Peyer's patch (tissue), 4 donors: ENCODE data around the gene PIR. TPM values are rescaled to one million over a fixed set of nuclear protein-coding genes. Genes with fewer than 3 reads are reported as not detected.

Experiments used
- DNase-seq, 3 donors: peaks; one replicate each; pipeline ENCODE4 v3.0.0-alpha.2; 2017 to 2019
- H3K27ac ChIP-seq, 4 donors: fragments of 200-600 bp; sonication (generic); one replicate each; pipeline ENCODE4 v1.5.1; 2016 to 2019
- H3K27me3 ChIP-seq, 2 donors: fragments of 200-600 bp; sonication (generic); one replicate each; pipeline ENCODE4 v1.5.1; 2019
- H3K36me3 ChIP-seq, 3 donors: fragments of 200-600 bp; sonication (generic); one replicate each; pipeline ENCODE4 v1.5.1; 2016 to 2019
- H3K4me1 ChIP-seq, 4 donors: fragments of 200-600 bp; sonication (generic); one replicate each; pipeline ENCODE4 v1.5.1; 2016 to 2019
- H3K4me3 ChIP-seq, 4 donors: fragments of 200-600 bp; sonication (generic); 1 replicate in 3 of 4; 2 replicates in 1 of 4; pipeline ENCODE4 v1.5.1; 2016 to 2019; ENCODE audit warnings: mild to moderate bottlenecking in 1 of 4
- H3K9me3 ChIP-seq, 4 donors: fragments of 200-600 bp; sonication (generic); one replicate each; pipeline ENCODE4 v1.5.1; 2016 to 2019; ENCODE audit warnings: mild to moderate bottlenecking in 1 of 4
- POLR2A ChIP-seq, 2 donors: fragments of 450-650 bp; IDR thresholded peaks; one replicate each; pipeline ENCODE4 v1.5.1; 2017; ENCODE audit warnings: antibody characterized with exemption in 2 of 2, mild to moderate bottlenecking in 2 of 2, moderate library complexity in 2 of 2
- total RNA-seq, 4 donors: library from RNA; depleted of rRNA; stranded (reverse); fragments of >200 nt; gene quantifications; one replicate each; pipeline ENCODE4 v1.1.0, GENCODE V29; 2016
- TF ChIP-seq, protein P1 (sequence below), 6 experiments: fragments of 450-650 bp in 4 of 6; fragments of 200-600 bp in 2 of 6; sonication (generic) in 1 of 6; IDR thresholded peaks; one replicate each; pipeline ENCODE4 v1.5.1; 2017 to 2019; ENCODE audit warnings: antibody characterized with exemption in 6 of 6, mild to moderate bottlenecking in 3 of 6, moderate library complexity in 1 of 6

The PIR gene
- total RNA-seq, 4 donors from 2014 or later, result 5.7 to 23.1 (median 15.8) TPM

- Histone ChIP-seq H3K27ac (no peak overlapping the region), H3K9me3 (no peaks in the 10 kb centered on the region), H3K4me1 (no peaks in the 10 kb centered on the region), H3K4me3 (no peak overlapping the region), H3K36me3 (no peaks in the 10 kb centered on the region), H3K27me3 (no peaks in the 10 kb centered on the region)
- no peak for DNase-seq
- TF ChIP-seq POLR2A (IDR thresholded peaks at IDR 0.05), result no peak
- TF ChIP-seq, protein P1, sequence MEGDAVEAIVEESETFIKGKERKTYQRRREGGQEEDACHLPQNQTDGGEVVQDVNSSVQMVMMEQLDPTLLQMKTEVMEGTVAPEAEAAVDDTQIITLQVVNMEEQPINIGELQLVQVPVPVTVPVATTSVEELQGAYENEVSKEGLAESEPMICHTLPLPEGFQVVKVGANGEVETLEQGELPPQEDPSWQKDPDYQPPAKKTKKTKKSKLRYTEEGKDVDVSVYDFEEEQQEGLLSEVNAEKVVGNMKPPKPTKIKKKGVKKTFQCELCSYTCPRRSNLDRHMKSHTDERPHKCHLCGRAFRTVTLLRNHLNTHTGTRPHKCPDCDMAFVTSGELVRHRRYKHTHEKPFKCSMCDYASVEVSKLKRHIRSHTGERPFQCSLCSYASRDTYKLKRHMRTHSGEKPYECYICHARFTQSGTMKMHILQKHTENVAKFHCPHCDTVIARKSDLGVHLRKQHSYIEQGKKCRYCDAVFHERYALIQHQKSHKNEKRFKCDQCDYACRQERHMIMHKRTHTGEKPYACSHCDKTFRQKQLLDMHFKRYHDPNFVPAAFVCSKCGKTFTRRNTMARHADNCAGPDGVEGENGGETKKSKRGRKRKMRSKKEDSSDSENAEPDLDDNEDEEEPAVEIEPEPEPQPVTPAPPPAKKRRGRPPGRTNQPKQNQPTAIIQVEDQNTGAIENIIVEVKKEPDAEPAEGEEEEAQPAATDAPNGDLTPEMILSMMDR (IDR thresholded peaks at IDR 0.05), result no peak
These were observed 23.5 kb downstream of the PIR start for GRCh38 chrX:15469613-15470012.

DNA sequence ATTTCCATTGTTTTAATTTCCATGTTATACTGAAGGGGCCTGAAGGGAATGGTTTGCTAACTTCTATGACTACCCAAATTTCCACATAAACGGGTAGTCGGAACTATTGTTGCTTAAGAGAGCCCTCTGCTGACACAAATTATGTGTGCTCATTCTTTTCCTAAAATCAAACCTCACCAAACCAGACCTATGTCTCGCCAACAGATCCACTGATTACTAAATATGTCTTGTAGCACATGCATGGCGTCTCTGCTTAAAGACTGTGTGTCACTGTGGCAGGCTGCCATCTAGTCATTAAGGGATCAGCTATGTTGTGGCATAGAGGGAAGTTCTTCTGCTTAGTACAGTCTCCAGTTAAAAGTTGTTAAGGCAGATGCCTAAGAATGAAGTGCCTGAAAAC, 25.1 kb downstream of the PIR start:
- Histone ChIP-seq H3K36me3 (no peaks in the 10 kb centered on the region), H3K27me3 (no peaks in the 10 kb centered on the region), H3K9me3 (no peaks in the 10 kb centered on the region), H3K27ac (no peak overlapping the region), H3K4me1 (no peaks in the 10 kb centered on the region), H3K4me3 (no peak overlapping the region)
- TF ChIP-seq, protein P1 (IDR thresholded peaks at IDR 0.05), result peak in 3 of 6 experiments; percentile 23 to 39 (median 29)
- TF ChIP-seq POLR2A (IDR thresholded peaks at IDR 0.05), result no peak
- DNase-seq, result no peak

DNA sequence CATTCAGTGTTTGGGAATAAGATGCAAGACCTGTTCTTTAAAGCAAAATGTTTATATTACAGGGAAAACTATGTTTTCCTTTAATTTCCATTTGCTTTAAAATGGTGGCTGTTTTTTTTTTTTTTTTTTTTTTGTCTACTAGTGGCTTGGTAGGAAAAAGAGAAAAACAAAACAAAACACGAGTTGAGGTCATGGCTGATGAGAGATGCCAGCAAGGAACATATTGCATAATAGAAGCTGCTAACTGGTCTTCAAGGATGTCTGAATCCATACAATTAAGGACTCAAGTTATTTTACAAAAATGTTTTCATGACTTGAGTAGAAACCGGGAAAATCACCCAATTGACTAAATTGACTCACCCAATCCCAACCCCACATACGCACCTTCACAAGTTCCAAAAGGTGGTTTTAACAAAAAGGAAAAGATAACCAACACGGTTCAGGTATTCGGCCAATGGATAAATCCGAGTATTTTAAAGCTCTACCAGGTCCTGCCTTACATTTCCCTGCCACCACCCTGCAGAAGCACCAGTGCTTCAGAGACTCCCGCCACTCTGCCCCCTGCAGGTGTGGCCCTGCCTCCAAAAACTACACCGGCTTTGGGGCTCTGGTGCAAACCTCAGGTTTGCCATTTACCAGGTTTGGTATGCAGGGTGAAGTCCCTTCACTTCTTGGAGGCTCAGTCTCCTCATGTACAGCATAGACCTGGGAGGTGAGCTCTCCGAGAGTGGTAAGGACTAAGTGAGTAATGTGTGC, 27.1 kb downstream of the PIR start:
- Histone ChIP-seq H3K27ac (no peak overlapping the region), H3K9me3 (no peaks in the 10 kb centered on the region), H3K36me3 (no peaks in the 10 kb centered on the region), H3K4me1 (no peaks in the 10 kb centered on the region), H3K27me3 (no peaks in the 10 kb centered on the region), H3K4me3 (no peak overlapping the region)
- TF ChIP-seq, protein P1 (IDR thresholded peaks at IDR 0.05), result no peak
- no peak for TF ChIP-seq POLR2A (IDR thresholded peaks at IDR 0.05)
- no peak for DNase-seq

DNA sequence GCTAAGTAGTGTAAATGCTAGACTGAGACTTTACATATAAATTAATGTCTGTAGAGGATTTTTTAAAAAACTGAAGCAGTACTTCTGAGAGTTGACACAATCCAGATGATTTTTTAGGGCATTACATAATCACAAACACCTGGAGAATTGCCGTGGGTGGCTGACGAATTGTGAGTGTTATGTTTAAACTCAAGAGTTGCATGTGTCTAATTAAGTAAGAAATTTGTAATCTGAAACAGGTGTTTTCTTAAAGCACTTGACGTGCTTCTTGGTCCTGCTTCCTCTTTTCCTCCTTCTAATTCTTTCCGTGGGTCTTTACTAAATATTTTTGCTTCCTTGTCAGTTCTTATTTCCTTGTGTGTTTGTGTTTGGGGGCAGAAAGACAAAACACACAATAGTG, 27.8 kb downstream of the PIR start:
- no peak for DNase-seq
- H3K27ac ChIP-seq, result no peak overlapping the region

DNA sequence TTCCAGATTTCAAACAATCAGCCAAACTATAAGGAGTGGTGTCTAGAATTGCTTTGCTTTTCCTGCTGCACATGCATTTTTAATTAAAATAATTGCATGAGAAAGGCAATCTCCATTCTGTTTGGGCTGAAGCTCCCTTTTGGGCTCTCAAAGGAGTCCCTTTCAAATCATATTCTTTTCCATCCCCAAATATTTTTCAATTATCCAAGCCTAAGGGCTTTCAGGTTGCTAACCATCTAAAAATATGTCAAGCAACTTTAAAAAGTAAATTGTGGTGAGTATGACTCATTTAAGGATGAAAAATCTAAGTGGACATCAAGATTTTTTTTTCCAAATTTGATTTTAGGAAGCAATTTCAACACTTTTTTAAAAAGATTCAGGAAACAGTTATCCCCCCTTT, 28.4 kb downstream of the PIR start:
- no peaks in the 10 kb centered on the region for H3K4me1 ChIP-seq
- no peaks in the 10 kb centered on the region for H3K9me3 ChIP-seq
- no peak overlapping the region for H3K4me3 ChIP-seq
- H3K36me3 ChIP-seq, result no peaks in the 10 kb centered on the region
- DNase-seq, result no peak
- no peaks in the 10 kb centered on the region for H3K27me3 ChIP-seq
- no peak overlapping the region for H3K27ac ChIP-seq
- no peak for TF ChIP-seq POLR2A (IDR thresholded peaks at IDR 0.05)
- TF ChIP-seq, protein P1 (IDR thresholded peaks at IDR 0.05), result no peak

More for the DNA sequence above, 27.8 kb downstream of the PIR start:
- TF ChIP-seq, protein P1 (IDR thresholded peaks at IDR 0.05), result no peak
- no peak for TF ChIP-seq POLR2A (IDR thresholded peaks at IDR 0.05)
- Histone ChIP-seq H3K4me3 (no peak overlapping the region), H3K9me3 (no peaks in the 10 kb centered on the region), H3K4me1 (no peaks in the 10 kb centered on the region), H3K27me3 (no peaks in the 10 kb centered on the region), H3K36me3 (no peaks in the 10 kb centered on the region)
